Brain pericyte (primary cell): ENCODE measurements around the gene CMTM3.
"Not testable (repeated sequence)": the region's sequence is repeated elsewhere in the genome, so short reads cannot be mapped to it uniquely, and the experiment has no call there.

Experiments
- DNase-seq: peaks from one replicate; pipeline ENCODE4 v3.0.0-alpha.2; 2012; ENCODE audit warnings: low read depth, low spot score

Gene CMTM3, protein sequence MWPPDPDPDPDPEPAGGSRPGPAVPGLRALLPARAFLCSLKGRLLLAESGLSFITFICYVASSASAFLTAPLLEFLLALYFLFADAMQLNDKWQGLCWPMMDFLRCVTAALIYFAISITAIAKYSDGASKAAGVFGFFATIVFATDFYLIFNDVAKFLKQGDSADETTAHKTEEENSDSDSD

DNA sequence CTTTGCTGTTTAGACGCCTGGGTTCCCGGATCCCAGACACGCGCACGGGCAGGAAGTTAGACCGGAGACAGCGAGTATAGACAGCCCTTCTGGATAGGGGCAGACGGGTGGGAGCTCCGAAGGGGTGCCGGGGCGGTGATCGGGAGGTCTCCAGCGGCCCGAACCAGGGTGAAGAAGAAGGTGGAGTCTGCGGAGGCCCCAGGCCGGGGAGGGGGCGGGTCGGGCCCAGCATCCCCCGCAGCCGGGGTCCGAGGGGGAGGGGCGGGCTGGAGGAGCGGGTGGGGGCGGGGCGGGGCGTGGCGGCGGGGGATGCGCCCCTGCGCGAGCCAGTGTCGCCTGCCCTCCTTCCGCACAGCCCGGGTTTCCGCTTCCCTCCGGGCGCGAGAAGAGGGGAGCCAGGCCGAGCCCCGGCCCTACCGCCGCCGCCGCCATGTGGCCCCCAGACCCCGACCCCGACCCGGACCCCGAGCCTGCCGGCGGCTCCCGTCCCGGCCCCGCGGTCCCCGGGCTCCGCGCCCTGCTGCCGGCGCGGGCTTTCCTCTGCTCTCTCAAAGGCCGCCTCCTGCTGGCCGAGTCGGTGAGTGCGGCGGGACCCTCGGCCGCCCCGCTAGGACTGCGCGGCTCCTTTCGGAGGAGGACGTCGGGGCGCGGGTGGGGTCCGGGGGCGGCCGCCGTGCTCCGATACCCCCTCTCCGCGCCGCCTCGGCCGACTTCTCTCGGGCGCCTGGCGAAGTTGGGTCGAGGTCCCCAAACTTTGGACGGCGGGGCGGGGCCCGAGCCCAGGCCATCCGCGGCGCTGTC lies at the start of gene CMTM3:
TSS of gene CMTM3 (plus strand) at position 329 of the 801 bp plus-strand sequence. CDS start at position 431, 102 bp downstream.
- no peak for DNase-seq

DNA sequence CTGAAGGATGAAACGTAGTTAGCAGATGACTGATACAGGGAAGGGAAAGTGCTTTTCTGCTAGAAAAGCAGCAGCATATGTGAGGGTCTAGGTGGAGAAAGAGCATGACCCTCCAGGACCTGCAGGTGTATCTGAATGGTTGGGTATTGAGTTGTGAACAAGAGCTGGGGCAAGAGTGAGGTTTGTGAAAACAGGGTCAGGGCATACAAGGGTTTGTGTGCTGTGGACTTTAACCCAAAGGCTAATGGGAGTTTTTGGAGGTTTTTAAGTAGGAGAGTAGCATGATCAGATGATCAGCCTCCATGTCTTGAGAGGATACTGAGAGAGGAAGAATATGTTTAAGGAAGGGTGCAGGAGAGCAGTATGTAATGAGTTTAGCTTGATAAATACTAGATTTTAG lies 44.4 kb upstream of the CMTM3 start:
- no peak for DNase-seq

DNA sequence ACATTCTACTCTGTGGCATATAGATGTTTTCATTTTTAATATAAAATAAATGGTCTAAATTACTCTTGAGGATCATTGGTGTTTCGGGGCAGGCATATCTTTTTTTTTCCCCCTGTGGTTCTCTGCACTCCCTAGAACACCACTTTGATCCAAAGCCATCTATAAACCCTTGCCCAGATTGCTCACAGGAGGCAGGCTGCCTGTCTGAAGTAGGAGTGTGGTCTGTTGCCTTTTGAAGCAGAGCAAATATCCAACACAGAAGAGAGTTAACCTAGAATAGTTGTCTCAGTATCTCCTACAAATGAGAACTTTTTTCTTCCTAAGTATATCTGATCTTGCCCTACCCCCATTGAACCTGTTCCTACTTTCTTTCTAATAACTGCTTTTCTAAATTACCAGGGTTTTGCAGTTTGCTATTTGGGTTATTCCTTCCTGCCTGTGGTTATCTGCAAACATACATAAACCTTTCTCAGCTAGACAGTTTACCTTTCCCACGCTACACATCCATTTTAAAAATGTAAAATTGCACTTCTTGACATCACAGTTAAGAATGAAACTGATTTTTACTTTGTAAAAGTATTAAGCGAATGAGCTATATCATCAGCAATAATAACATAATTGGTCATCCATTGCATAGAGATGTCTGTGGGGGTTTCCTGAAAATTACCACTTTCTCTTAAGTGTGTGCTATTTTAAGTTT lies 43.0 kb upstream of the CMTM3 start:
- DNase-seq, result no peak

DNA sequence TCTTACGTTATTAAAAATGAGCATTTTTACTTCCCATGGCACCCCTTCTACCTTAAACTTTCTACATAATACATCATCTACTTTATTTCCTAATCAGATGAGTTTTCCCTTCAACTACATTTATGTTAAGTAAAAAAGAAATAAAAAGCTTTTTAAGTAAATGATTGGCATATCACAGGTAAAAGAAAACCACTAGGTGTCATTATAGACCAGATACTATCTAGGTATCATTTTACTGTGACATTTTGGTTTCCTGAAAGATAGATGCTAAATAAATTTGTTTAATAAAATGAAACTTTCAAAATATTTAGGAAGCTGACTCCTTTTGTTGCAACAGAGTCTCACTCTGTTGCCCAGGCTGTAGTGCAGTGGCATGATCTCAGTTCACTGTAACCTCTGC lies 42.1 kb upstream of the CMTM3 start:
- no peak for DNase-seq

DNA sequence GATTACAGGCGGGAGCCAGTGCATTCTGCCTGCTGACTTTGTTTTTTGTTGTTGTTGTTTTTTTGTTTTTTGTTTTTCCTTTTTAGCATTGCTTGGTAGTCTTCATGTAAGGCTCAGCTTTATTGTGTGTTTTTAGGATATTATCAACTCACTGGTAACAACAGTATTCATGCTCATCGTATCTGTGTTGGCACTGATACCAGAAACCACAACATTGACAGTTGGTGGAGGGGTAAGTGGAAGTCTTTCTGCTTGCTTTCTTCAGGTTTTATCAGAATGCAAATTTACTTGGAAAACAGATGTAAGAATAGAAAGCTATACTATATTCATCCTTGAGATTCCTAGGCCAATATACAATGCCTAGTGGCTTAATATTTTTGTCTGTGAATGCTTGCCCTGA lies 41.5 kb upstream of the CMTM3 start:
- no peak for DNase-seq

DNA sequence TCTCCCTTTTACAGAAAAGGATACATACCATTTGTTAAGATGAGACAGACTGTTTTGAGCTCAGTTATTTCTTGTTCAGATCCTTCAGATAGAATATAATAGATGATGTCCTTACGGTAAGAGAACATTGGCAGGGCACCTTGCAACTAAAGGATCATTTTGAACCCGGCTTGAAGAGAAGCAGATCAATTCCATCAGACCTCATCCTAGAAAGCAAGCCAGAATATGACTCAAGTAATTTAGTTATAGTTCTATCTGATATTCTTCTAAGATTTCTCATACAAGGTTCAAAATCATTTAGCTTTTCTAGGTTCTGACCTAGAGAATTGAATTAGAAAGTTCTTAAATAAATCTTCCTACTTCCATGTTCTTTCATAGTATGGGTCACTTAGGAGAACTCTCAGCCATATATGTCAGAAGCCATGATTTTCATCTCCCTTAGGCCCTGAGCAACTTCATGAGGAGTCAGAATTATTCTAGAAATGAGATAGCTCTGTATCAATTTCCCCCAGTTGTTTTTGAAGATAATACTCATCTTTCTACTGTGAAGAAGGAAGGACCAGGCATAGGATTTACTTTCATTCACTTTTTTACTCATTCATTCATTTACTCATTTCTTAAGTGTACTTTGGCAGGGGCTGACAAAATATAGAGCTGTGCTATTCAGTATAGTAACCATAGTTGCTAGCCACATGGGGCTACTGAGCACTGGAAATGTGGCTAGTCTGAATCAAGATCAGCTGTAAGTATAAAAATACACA lies 40.8 kb upstream of the CMTM3 start:
- DNase-seq, result no peak

DNA sequence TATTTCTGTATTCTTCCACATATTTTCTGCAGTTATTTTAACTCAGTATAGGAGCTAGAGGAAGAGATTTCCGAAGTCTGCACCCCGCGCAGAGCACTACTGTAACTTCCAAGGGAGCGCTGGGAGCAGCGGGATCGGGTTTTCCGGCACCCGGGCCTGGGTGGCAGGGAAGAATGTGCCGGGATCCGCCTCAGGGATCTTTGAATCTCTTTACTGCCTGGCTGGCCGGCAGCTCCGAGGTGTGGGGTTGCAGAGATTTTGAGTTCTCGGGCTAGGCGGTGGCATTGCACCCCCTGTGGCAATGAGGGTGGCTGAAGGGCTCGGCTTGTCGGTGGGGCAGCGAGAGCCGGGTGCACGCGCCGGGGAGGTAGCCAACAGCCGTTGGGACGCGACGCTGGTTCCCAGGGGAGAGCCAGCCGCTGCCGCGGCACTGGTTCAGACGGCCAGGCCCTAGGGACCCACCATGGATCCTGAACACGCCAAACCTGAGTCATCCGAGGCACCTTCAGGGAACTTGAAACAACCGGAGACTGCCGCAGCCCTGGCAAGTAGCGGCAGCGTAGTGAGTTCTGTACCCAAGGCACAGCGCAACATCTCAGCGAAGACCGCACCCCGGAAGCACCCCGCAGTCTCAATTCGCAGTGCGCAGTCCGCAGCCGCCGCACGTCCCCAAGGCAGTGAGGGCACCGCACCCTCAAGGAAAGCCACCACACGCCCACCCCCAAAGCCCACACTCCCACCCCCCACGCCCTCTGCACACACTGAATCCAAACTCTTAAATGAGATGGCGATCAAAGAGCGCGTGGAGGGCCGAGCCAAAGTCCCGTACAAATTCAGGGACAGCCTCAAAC lies 38.2 kb upstream of the CMTM3 start, which contains the start of gene CMTM1:
TSS of gene CMTM1 (plus strand) at position 389 of the 851 bp plus-strand sequence. CDS start at position 464, 75 bp downstream.
- DNase-seq, result no peak

DNA sequence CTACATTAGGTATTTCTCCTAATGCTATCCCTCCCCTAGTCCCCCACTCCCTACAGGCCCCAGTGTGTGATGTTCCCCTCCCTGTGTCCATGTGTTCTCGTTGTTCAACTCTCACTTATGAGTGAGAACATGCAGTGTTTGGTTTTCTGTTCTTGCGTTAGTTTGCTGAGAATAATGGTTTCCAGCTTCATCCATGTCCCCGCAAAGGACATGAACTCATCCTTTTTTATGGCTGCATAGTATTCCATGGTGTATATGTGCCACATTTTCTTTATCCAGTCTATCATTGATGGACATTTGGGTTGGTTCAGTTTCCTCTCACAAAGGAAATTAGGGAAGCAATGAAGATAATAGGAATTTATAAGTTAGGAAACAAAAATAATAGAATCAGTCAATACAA lies 37.2 kb upstream of the CMTM3 start:
- DNase-seq, result not testable (repeated sequence)

DNA sequence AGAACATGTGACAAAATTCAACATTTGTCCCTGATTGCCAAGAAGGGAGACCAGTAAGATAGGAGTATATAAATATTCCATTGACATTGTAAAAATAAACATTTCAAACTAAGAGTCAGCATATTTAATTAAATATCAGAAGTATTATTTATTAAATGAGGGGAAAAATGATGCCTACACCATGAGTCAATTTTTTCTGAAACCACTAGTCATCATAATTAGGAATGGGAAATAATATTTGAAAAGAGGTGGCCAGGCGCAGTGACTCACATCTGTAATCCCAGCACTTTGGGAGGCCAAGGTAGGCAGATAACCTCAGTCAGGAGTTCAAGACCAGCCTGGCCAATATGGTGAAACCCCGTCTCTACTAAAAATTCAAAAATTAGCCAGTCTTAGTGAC lies 36.1 kb upstream of the CMTM3 start:
- no peak for DNase-seq

DNA sequence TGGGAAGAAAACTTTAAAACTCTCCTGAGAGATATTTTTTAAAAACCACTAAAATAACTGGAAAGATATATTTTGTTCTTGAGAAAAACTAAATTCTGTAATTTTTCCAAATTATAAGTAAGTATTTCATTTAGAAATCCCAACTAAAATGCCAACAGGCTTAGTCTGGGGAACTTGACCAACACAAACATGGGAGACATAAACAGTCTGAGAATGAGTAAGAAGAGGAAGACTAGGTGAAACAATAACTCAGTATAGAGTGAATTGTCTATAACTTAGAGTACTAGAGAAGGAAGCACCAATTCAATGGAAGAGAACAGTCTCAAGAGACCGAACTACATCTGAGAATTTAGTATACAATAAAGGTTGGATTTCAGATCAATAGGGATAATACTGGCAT lies 35.4 kb upstream of the CMTM3 start:
- DNase-seq, result no peak

DNA sequence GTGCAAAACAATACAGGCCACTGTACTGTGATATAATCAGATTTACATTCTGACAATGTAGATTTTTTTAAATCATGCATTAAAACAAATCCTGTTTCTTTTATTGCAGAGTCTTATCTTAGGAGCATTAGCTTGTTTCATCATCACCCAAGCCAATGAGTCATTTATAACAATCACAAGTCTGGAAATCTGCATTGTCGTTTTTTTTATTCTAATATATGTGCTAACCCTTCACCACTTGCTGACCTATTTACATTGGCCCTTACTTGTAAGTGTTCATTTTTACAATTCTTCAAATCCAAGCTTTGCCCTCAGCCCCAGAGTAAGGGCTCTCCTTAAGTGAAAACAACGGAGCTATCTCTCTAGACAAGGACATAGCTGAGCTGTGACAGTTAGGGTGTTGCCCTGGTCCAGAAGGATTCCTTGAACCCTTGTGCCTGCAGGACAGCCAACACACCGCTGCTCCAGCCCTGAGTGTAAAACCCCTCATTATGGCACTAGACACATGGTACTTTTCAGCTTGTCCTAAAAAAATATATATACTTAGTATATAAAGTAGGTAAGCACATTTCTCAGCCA lies 34.6 kb upstream of the CMTM3 start:
- DNase-seq, result no peak

DNA sequence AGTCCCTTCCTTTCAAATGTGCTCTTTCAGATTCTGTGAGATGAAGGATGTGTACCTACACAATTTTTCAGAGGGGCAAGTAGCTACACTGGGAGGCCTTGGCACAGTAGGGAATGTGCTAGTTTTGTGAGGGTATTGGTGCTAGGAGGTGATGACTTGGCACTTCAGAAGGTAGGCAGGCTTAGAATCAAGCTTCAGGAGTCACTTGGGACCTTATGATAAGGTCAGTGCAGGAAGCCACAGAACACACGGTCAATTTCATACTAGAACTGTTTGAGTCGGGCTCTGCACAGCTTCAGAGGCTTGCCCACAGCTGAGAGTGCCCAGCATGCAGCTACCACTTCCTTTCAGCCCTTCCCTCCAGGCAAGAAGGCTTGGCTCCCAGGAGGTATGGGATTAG lies 32.1 kb upstream of the CMTM3 start:
- no peak for DNase-seq

DNA sequence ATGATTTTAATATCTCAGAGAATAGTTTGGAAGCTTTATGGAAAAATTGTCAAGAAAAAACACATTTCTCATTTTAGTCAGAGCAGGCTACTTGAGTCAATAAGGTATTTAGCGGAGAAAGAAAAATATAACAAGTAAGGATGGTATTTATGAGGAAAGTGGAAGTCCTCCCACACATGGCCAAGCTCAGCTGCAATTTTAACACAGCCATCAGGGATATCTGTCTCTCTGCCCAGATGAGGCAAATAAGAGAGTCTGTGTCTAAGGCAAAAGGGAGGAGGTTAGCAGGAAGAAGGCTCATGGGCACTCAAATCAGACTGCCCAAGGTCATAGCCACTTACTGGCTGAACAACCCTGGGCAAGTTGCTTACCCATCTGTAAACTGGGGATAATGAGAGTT lies 30.4 kb upstream of the CMTM3 start:
- no peak for DNase-seq

DNA sequence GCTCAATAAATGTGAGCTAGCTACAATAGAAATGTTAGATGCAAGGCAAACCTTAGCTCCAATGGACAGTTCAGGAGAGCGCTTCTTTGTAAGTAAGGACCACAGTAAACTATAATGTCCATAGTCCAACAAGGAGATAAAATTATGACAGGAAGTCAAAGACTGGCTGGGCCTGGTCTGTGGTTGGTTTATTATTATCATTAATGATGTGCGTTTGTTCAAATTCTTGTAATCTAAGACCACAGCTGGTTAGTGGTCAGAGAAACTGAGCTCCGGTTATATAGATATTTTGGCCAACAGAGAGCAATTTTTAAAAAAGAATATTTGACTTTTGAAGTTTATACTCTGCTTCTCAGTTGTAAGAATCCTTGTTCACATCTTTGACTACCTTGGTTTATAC lies 30.0 kb upstream of the CMTM3 start:
- no peak for DNase-seq

DNA sequence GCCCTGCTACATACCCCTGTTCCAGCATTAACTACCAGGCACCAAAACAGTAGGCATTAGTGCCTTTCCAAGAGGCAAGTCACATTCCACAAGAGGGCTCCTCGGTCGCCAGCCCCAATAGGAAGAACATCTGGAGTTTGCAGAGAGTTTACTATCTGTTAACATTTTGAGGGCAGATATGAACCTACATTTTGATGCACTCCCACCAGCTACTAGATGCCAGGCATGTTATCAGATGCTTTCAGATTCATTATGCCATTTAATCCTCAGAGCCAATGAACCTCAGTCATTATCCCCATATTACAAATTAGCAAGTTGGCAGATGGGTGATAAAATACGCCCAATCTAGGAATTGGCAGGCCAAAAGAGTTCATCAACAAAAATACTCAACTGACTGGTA lies 29.4 kb upstream of the CMTM3 start:
- DNase-seq, result no peak

DNA sequence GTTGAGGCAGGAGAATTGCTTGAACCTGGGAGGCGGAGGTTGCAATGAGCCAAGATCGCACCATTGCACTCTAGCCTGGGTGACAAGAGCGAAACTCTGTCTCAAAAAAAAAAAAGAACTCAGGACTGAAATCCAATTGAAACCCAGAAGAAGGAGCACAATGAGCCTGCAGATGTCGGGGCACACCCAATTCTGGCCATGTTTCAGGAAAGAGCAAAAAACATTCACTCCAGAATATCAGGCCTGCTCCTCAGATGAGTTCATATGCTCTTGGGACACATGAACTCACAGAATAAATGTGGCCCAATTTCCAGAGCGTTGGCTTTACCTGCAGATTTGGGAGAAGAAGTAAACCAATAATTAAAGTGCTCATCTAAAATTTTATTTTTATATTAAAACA lies 28.2 kb upstream of the CMTM3 start:
- no peak for DNase-seq

DNA sequence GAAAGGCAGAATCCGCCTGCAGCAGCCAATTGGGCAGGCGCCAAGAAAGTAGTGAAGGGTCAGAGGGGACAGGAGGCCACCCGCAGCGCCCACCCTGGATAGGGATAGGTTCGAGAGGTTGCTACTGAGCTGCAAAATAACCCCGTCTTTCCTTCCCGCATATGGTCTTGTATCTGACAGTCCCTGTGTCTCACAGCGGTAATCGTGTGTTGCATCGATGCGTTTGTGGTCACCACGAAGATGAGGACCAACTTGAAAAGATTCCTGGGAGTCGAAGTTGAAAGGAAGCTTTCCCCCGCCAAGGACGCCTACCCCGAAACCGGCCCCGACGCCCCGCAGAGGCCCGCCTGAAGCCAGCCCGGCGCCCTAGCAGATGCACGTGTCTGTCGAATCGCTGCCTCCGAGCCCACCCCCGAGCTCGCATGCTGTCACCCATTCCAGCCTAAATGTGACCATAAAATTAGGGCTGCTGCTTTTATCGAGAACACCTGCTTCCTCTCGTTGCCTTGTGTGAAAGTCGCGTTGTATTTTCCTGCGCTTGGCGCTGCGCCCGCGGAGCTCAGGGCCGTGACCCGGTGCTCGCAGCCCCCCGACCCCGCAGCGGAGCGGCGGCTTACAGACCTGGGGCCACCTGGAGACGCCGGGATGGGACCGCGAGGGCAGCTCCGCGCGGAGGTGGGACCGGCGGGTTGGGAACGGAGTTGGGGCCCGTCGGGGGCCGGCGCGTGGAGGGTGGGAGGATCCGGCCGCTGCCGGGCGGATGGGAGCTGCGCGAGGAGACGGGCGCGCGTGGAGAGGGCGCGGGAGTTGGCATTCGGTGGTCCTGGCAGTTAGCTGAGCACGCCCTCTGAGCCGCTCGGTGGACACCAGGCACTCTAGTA lies 25.6 kb upstream of the CMTM3 start, which contains the start of gene CMTM2:
TSS of gene CMTM2 (plus strand) at position 813 of the 881 bp plus-strand sequence. CDS start 145 bp downstream, outside the sequence.
- no peak for DNase-seq

DNA sequence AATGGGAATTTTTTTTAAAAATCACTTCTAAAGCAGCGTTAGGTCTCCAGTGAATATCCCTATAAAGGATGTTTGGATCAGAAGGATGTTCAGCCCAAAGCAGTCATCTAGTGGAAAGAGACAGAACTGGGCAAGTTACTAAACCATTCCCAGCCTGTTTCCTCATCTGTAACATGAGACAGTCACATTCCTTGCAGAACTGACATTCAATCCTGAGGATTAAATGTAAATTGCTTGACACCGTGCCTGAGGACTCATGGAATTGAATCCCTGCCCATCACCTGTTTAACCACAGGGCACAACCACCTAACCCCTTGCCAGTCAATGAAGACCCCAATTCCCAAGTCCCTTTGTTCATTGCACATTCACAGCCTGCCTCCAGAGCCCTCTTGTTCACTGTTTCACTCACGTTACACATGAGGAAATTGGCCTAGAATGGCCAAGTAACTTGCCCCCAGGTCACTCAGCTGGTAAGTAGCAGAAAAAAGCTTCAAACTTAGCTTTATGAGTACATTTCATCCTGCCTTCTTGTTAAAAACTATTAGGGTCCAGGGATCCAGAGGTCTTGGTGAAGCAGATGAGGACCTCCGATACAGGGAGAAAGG lies 23.8 kb upstream of the CMTM3 start:
- DNase-seq, result no peak
